SK-N-SH (cell line): ENCODE measurements around the gene SCAMP2. TPM values are rescaled to one million over a fixed set of nuclear protein-coding genes. Genes with fewer than 3 reads are reported as not detected.

Source experiments
- CTCF ChIA-PET: fragments of 300-600, 350-600 bp; formaldehyde crosslinking; extraction: SDS; loops from one replicate; lab custom pipeline; 2021; lab: Yijun Ruan, JAX
- POLR2A ChIA-PET: fragments of 350-600 bp; sonication (Branson Sonifier 250); formaldehyde crosslinking; extraction: SDS; loops from one replicate; lab custom pipeline; 2020; ENCODE audit warnings: antibody characterized with exemption, inconsistent platforms; lab: Yijun Ruan, JAX
- DNase-seq: peaks from one replicate; pipeline ENCODE4 v3.0.0; 2012
- H2AFZ ChIP-seq: fragments of 200-600 bp; sonication (generic); 2 replicates; pipeline ENCODE4 v1.8.1; 2016; ENCODE audit warnings: antibody characterized with exemption, mild to moderate bottlenecking, low read depth
- H3F3A ChIP-seq: fragments of 200-600 bp; sonication (generic); replicated peaks from 2 replicates; pipeline ENCODE3; 2016; ENCODE audit warnings: antibody characterized with exemption, mild to moderate bottlenecking; ENCODE audit not compliant: insufficient read depth
- H3K27ac ChIP-seq, 2 experiments: fragments of 200-500 bp in 1 of 2; fragments of 200-600 bp in 1 of 2; sonication (Bioruptor generic) in 1 of 2; sonication (generic), shearing (Covaris generic) in 1 of 2; 2 replicates each; pipeline versions ENCODE4 v1.5.1 to v1.6.1; 2014 to 2016; ENCODE audit warnings: low read depth in 2 of 2, inconsistent platforms in 1 of 2, low read length in 1 of 2, mild to moderate bottlenecking in 1 of 2, mixed read lengths in 1 of 2
- H3K27me3 ChIP-seq: fragments of 200-600 bp; sonication (generic), shearing (Covaris generic); 2 replicates; pipeline ENCODE4 v1.6.1; 2016; ENCODE audit warnings: mixed run types; ENCODE audit not compliant: insufficient read depth
- H3K36me3 ChIP-seq, 2 experiments: fragments of 200-500 bp in 1 of 2; fragments of 200-600 bp in 1 of 2; sonication (Bioruptor generic) in 1 of 2; sonication (generic) in 1 of 2; replicated peaks in 1 of 2; 2 replicates each; pipeline versions ENCODE3 to v1.5.1; 2014 to 2016; ENCODE audit warnings: low read length in 1 of 2, mild to moderate bottlenecking in 1 of 2; ENCODE audit not compliant: insufficient read depth in 2 of 2, control insufficient read depth in 1 of 2
- H3K4me1 ChIP-seq, 2 experiments: fragments of 200-500 bp in 1 of 2; fragments of 200-600 bp in 1 of 2; sonication (Bioruptor generic) in 1 of 2; sonication (generic), shearing (Covaris generic) in 1 of 2; 2 replicates each; pipeline versions ENCODE4 v1.5.1 to v1.6.1; 2014 to 2016; ENCODE audit warnings: low read depth in 1 of 2, low read length in 1 of 2, mixed run types in 1 of 2; ENCODE audit not compliant: insufficient read depth in 2 of 2, control insufficient read depth in 1 of 2
- H3K4me2 ChIP-seq: fragments of 200-600 bp; sonication (generic), shearing (Covaris generic); 2 replicates; pipeline ENCODE4 v1.6.1; 2017; ENCODE audit warnings: mixed run types
- H3K4me3 ChIP-seq, 2 experiments: fragments of 200-500 bp in 1 of 2; fragments of 200-600 bp in 1 of 2; sonication (Bioruptor generic) in 1 of 2; sonication (generic), shearing (Covaris generic) in 1 of 2; 2 replicates each; pipeline versions ENCODE4 v1.5.1 to v1.8.1; 2014 to 2016; ENCODE audit warnings: low read depth in 2 of 2, inconsistent platforms in 1 of 2, low read length in 1 of 2, mild to moderate bottlenecking in 1 of 2, mixed read lengths in 1 of 2, moderate library complexity in 1 of 2
- H3K79me2 ChIP-seq: fragments of 200-600 bp; sonication (generic); 2 replicates; pipeline ENCODE4 v1.8.1; 2017; ENCODE audit warnings: mild to moderate bottlenecking; ENCODE audit not compliant: insufficient read depth
- H3K9ac ChIP-seq: fragments of 200-600 bp; sonication (generic); 2 replicates; pipeline ENCODE4 v1.6.1; 2017; ENCODE audit warnings: mixed run types
- H3K9me2 ChIP-seq: fragments of 200-600 bp; sonication (generic); 2 replicates; pipeline ENCODE4 v1.6.1; 2017; ENCODE audit warnings: mixed run types
- H3K9me3 ChIP-seq: fragments of 200-600 bp; sonication (generic); 2 replicates; pipeline ENCODE4 v1.6.1; 2017; ENCODE audit warnings: mixed run types, mild to moderate bottlenecking, moderate library complexity
- H4K20me1 ChIP-seq: fragments of 200-600 bp; sonication (generic); 2 replicates; pipeline ENCODE4 v1.6.1; 2017; ENCODE audit warnings: mild to moderate bottlenecking, mixed run types; ENCODE audit not compliant: insufficient read depth
- ELF1 ChIP-seq: IDR thresholded peaks from 2 replicates; pipeline ENCODE4 v1.4.0; 2012
- EP300 ChIP-seq, 2 experiments: IDR thresholded peaks; 2 replicates each; pipeline versions ENCODE4 v1.4.0 to v1.6.1; 2012; ENCODE audit warnings: borderline replicate concordance in 1 of 2, low read depth in 1 of 2, low read length in 1 of 2
- FOSL2 ChIP-seq: IDR thresholded peaks from 2 replicates; pipeline ENCODE4 v1.4.0; 2012; ENCODE audit warnings: low read depth, mild to moderate bottlenecking, moderate library complexity, borderline replicate concordance
- GATA2 ChIP-seq: sonication (generic); formaldehyde crosslinking; IDR thresholded peaks from 2 replicates; pipeline ENCODE4 v1.5.0; 2020; ENCODE audit warnings: mild to moderate bottlenecking, missing genetic modification reagents
- IRF3 ChIP-seq: fragments of 150-350 bp; IDR thresholded peaks from 2 replicates; pipeline ENCODE4 v1.6.1; 2016; ENCODE audit warnings: mild to moderate bottlenecking, low read depth, low read length
- JUND ChIP-seq: IDR thresholded peaks from 2 replicates; pipeline ENCODE4 v1.4.0; 2012
- MAX ChIP-seq: IDR thresholded peaks from 2 replicates; pipeline ENCODE4 v1.4.0; 2012; ENCODE audit warnings: low read depth
- NFIC ChIP-seq: IDR thresholded peaks from 2 replicates; pipeline ENCODE4 v1.4.0; 2012; ENCODE audit warnings: borderline replicate concordance
- RAD21 ChIP-seq: IDR thresholded peaks from 2 replicates; pipeline ENCODE4 v1.6.1; 2012; ENCODE audit warnings: mild to moderate bottlenecking, low read length
- REST ChIP-seq: IDR thresholded peaks from 2 replicates; pipeline ENCODE4 v1.6.1; 2012; ENCODE audit warnings: mild to moderate bottlenecking, low read depth, low read length, moderate library complexity
- RFX5 ChIP-seq: IDR thresholded peaks from 2 replicates; pipeline ENCODE4 v1.6.1; 2012; ENCODE audit warnings: mild to moderate bottlenecking, improper control_type of control experiment, low read length
- TAF1 ChIP-seq: IDR thresholded peaks from 2 replicates; pipeline ENCODE4 v1.6.1; 2012; ENCODE audit warnings: low read depth, mild to moderate bottlenecking, low read length, moderate library complexity, borderline replicate concordance
- YY1 ChIP-seq: IDR thresholded peaks from 2 replicates; pipeline ENCODE4 v1.4.0; 2012; ENCODE audit warnings: low read depth, mild to moderate bottlenecking
- ZBTB33 ChIP-seq: IDR thresholded peaks from 2 replicates; pipeline ENCODE4 v1.4.0; 2012; ENCODE audit warnings: low read depth, borderline replicate concordance
- WGBS: methylation state at CpG from one replicate; pipeline ENCODE4 v1.1.6; 2017; ENCODE audit warnings: low lambda C conversion rate; 5-methylcytosine and 5-hydroxymethylcytosine counted together
- polyA plus RNA-seq, 3 experiments: library from polyadenylated mRNA; depleted of rRNA; stranded (reverse); fragments of >200 nt; gene quantifications; 2 replicates each; pipeline ENCODE4 v1.2.3, GENCODE V29; 2012

SCAMP2 gene
- polyA plus RNA-seq, 1 of the 3 experiments (the other 2 are of a cell fraction) = 88.1 TPM

- no peak overlapping the region for H3K4me2 ChIP-seq
- no peak overlapping the region for H2AFZ ChIP-seq
- peak; percentile 56 for DNase-seq
- no peaks in the 10 kb centered on the region for H4K20me1 ChIP-seq
- POLR2A ChIA-PET = interaction anchor here (0.8 kb wide), 1 partner anchor 35 kb away, joined by 6 read pairs; no protein-coding TSS in a partner anchor
- no peak overlapping the region for H3K9ac ChIP-seq
- CTCF ChIA-PET = interaction anchor here (1.3 to 2.6 kb wide), 6 partner anchors 9 to 80 kb away, joined by 3 to 10 read pairs (median 6); no protein-coding TSS in a partner anchor
- peaks cover 0 to 34% of the 10 kb centered on the region in 2 experiments; a peak in 1 of 4 replicates for H3K4me1 ChIP-seq
- H3K36me3 ChIP-seq = no peaks in the 10 kb centered on the region
- H3K9me2 ChIP-seq = no peaks in the 10 kb centered on the region
- H3K79me2 ChIP-seq = no peaks in the 10 kb centered on the region
- H3K4me3 ChIP-seq = no peak overlapping the region
- no peak for TF ChIP-seq MAX
- TF ChIP-seq EP300 (IDR thresholded peaks at IDR 0.05; ENCODE audit: borderline replicate concordance in 1 of 2, low read depth in 1 of 2, low read length in 1 of 2) = no peak
- TF ChIP-seq RAD21 = no peak
- TF ChIP-seq GATA2 (CRISPR knock-in tag) = no peak
- TF ChIP-seq TAF1 = no peak
- no peak for TF ChIP-seq REST
- no peaks in the 10 kb centered on the region for H3K9me3 ChIP-seq
- WGBS = 56% methylated on average over 9 of the region's 11 CpGs
- H3K27me3 ChIP-seq = peaks cover 11% of the 10 kb centered on the region; the same call in 1 of the 2 replicates
- H3K27ac ChIP-seq = no peak overlapping the region; a peak in 1 of 4 replicates
- no peaks in the 10 kb centered on the region for H3F3A ChIP-seq
Observed at GRCh38 chr15:74821091-74821789, 51.9 kb downstream of the SCAMP2 start.

GRCh38 chr15:74820056-74820455 is 53.1 kb downstream of the SCAMP2 start:
- Histone ChIP-seq H3F3A (no peaks in the 10 kb centered on the region), H3K27me3 (0 out of 2 replicates have a peak, but pooled peaks cover under 1% of the 10 kb centered on the region), H3K4me3 (no peak overlapping the region), H3K4me2 (no peak overlapping the region), H4K20me1 (no peaks in the 10 kb centered on the region), H3K79me2 (no peaks in the 10 kb centered on the region), H3K9ac (no peak overlapping the region), H2AFZ (no peak overlapping the region), H3K27ac (no peak overlapping the region), H3K4me1 (peaks cover 0 to 40% of the 10 kb centered on the region in 2 experiments; a peak in 1 of 4 replicates), H3K9me3 (no peaks in the 10 kb centered on the region), H3K9me2 (no peaks in the 10 kb centered on the region), H3K36me3 (no peaks in the 10 kb centered on the region)
- DNase-seq = no peak
- WGBS = 61% methylated on average over 2 of the region's 5 CpGs
- CTCF ChIA-PET = interaction anchor here (0.8 to 2.6 kb wide), 9 partner anchors 10 to 81 kb away, joined by 3 to 10 read pairs (median 4); no protein-coding TSS in a partner anchor
- POLR2A ChIA-PET = interaction anchor here (1.2 kb wide), 1 partner anchor 80 kb away, joined by 4 read pairs; no protein-coding TSS in a partner anchor
- TF ChIP-seq YY1 = no peak
- no peak for TF ChIP-seq EP300 (IDR thresholded peaks at IDR 0.05; ENCODE audit: borderline replicate concordance in 1 of 2, low read depth in 1 of 2, low read length in 1 of 2)
- TF ChIP-seq NFIC = no peak
- no peak for TF ChIP-seq JUND
- TF ChIP-seq FOSL2 = no peak
- no peak for TF ChIP-seq RFX5
- TF ChIP-seq REST = no peak
- TF ChIP-seq ELF1 = no peak
- TF ChIP-seq ZBTB33 = no peak
- TF ChIP-seq IRF3 = no peak
